WI38 (cell line): Measurements from ENCODE around the gene NOP53.
"Not testable (repeated sequence)": the region's sequence is repeated elsewhere in the genome, so short reads cannot be mapped to it uniquely, and the experiment has no call there.

Experiments
- H3K4me3 ChIP-seq: 2 replicates; pipeline ENCODE4 v1.5.1; 2011; ENCODE audit warnings: low read depth, mild to moderate bottlenecking, control low read depth, low read length
- TF ChIP-seq, protein P1 (sequence below): IDR thresholded peaks from 2 replicates; pipeline ENCODE4 v1.5.1; 2012; ENCODE audit warnings: low read depth, mild to moderate bottlenecking, control low read depth, low read length

The NOP53 gene

GRCh38 chr19:47802521-47803043 lies 57.2 kb downstream of the NOP53 start:
- H3K4me3 ChIP-seq, result no peak overlapping the region
- TF ChIP-seq, protein P1, sequence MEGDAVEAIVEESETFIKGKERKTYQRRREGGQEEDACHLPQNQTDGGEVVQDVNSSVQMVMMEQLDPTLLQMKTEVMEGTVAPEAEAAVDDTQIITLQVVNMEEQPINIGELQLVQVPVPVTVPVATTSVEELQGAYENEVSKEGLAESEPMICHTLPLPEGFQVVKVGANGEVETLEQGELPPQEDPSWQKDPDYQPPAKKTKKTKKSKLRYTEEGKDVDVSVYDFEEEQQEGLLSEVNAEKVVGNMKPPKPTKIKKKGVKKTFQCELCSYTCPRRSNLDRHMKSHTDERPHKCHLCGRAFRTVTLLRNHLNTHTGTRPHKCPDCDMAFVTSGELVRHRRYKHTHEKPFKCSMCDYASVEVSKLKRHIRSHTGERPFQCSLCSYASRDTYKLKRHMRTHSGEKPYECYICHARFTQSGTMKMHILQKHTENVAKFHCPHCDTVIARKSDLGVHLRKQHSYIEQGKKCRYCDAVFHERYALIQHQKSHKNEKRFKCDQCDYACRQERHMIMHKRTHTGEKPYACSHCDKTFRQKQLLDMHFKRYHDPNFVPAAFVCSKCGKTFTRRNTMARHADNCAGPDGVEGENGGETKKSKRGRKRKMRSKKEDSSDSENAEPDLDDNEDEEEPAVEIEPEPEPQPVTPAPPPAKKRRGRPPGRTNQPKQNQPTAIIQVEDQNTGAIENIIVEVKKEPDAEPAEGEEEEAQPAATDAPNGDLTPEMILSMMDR, result no peak

- H3K4me3 ChIP-seq, result not testable (repeated sequence)
Measured at GRCh38 chr19:47803148-47803547, 57.8 kb downstream of the NOP53 start.

DNA sequence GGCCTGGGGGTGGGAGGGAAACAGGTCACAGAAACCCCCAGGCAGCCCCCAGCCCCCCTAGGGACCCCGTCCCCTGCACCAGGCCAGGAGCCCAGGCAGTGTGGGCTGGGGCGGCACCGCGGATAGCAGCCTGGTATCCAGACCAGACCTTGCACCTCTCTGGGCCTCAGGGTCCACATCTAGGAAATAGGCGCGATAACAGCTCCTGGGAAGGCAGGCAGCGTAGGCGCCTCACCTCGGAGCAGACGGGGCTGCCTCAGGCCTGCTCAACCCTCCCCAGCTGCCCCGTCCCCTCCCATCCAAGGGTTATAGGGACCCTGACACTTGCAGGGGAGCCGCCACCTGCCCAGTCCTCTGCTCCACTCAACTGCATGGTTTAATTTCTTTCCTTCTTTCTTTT lies 58.3 kb downstream of the NOP53 start:
- not testable (repeated sequence) for H3K4me3 ChIP-seq

- H3K4me3 ChIP-seq, result not testable (repeated sequence)
Measured at GRCh38 chr19:47804451-47804850, 59.1 kb downstream of the NOP53 start, which contains the start of gene TPRX1. TSS of gene TPRX1 (minus strand) at chr19:47804551. CDS start at chr19:47804539, 12 bp downstream.

DNA sequence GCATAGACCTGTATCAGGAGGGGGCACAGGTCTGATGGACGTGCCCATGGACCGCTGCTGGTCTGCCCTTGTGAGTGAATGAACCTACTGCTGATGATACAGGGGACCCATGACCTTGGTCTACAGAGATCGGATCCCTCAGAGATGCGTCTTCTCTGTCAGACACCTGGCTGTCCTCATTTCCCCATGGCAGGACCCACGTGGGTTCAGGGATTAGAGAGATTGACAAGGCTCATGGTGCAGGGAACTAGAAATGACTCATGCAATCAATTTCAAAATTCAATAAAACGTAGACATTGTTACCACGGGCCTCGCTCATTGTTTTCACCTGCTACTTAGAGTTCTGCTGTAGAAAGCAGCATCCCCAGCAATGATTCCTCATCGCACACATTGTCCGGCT lies 60.0 kb downstream of the NOP53 start:
- H3K4me3 ChIP-seq, result no peak overlapping the region
- TF ChIP-seq, protein P1, result no peak

- no peak overlapping the region for H3K4me3 ChIP-seq
- TF ChIP-seq, protein P1, result no peak
Measured at GRCh38 chr19:47806435-47806834, 61.1 kb downstream of the NOP53 start.
